Transverse colon (tissue), 4 donors: ENCODE results near the gene PHF20. TPM values are rescaled to one million over a fixed set of nuclear protein-coding genes. Genes with fewer than 3 reads are reported as not detected.

Source experiments
- DNase-seq: peaks from one replicate; pipeline ENCODE4 v3.0.0-alpha.2; 2019
- H3K27ac ChIP-seq, 4 donors: fragments of 200-600 bp; sonication (generic); 2 replicates each; pipeline ENCODE4 v1.5.1; 2016 to 2018; ENCODE audit warnings: inconsistent platforms in 4 of 4
- H3K27me3 ChIP-seq: fragments of 200-600 bp; sonication (generic); 2 replicates; pipeline ENCODE4 v1.5.1; 2017; ENCODE audit warnings: inconsistent platforms
- H3K36me3 ChIP-seq, 4 donors: fragments of 200-600 bp; sonication (generic); 2 replicates each; pipeline ENCODE4 v1.5.1; 2017 to 2019; ENCODE audit warnings: inconsistent platforms in 4 of 4
- H3K4me1 ChIP-seq, 4 donors: fragments of 200-600 bp; sonication (generic); 2 replicates each; pipeline ENCODE4 v1.5.1; 2017 to 2020; ENCODE audit warnings: inconsistent platforms in 4 of 4
- H3K4me3 ChIP-seq, 4 donors: fragments of 200-600 bp; sonication (generic); 1 replicate in 1 of 4; 2 replicates in 3 of 4; pipeline versions ENCODE4 v1.5.1 to v1.6.1; 2017 to 2019; ENCODE audit warnings: inconsistent platforms in 4 of 4
- H3K9me3 ChIP-seq, 2 donors: fragments of 200-600 bp; sonication (generic); 2 replicates each; pipeline ENCODE4 v1.5.1; 2017 to 2019; ENCODE audit warnings: inconsistent platforms in 2 of 2
- EP300 ChIP-seq: sonication (generic); formaldehyde crosslinking; IDR thresholded peaks from one replicate; pipeline ENCODE4 v1.6.1; 2017; ENCODE audit warnings: antibody characterized with exemption, low read depth
- POLR2A ChIP-seq: fragments of 450-650 bp; IDR thresholded peaks from one replicate; pipeline ENCODE4 v1.6.1; 2016; ENCODE audit warnings: antibody characterized with exemption, mild to moderate bottlenecking, moderate library complexity
- POLR2AphosphoS5 ChIP-seq, 3 donors: sonication (generic); formaldehyde crosslinking; IDR thresholded peaks; one replicate each; pipeline ENCODE4 v1.6.1; 2016; ENCODE audit warnings: antibody characterized with exemption in 3 of 3
- WGBS, 2 donors: methylation state at CpG; one replicate each; pipeline ENCODE4 v1.1.5; 2018; ENCODE audit warnings: low coverage in 1 of 2; 5-methylcytosine and 5-hydroxymethylcytosine counted together
- in situ Hi-C, 4 donors: fragments of 200-750 bp; cut with MboI; loops; one replicate each; pipeline versions ENCODE4 v1.15.0 to v1.15.1; 2017; ENCODE audit warnings: low sequenced_read_pairs in 3 of 4, low pct_ligation_motif_present in 1 of 4, low pct_unique_long_range_greater_than_20kb in 1 of 4
- intact Hi-C: fragments of 100-400 bp; cut with DNase I; formaldehyde crosslinking; loops from one replicate; pipeline ENCODE4 v1.15.1; 2023; ENCODE audit warnings: low total_unique reads
- total RNA-seq, 4 donors: library from RNA; depleted of rRNA; stranded (reverse); fragments of >200 nt; gene quantifications; one replicate each; pipeline ENCODE4 v1.1.0, GENCODE V29; 2016
- TF ChIP-seq, protein P1 (sequence below), 5 experiments: fragments of 200-600 bp in 3 of 5; fragments of 450-650 bp in 2 of 5; sonication (generic) in 3 of 5; IDR thresholded peaks; 1 replicate in 2 of 5; 2 replicates in 3 of 5; pipeline ENCODE4 v1.5.1; 2016 to 2017; ENCODE audit warnings: antibody characterized with exemption in 5 of 5, inconsistent platforms in 3 of 5, mild to moderate bottlenecking in 2 of 5, moderate library complexity in 1 of 5

The PHF20 gene
- total RNA-seq, 4 donors from 2014 or later, result 20.6 to 88.6 (median 43.1) TPM

GRCh38 chr20:35738410-35739179 lies 33.2 kb upstream of the PHF20 start:
- H3K4me3 ChIP-seq, result peak overlapping the region in 1 of 4 donors; percentile 81

GRCh38 chr20:35739294-35740163 lies 32.3 kb upstream of the PHF20 start:
- intact Hi-C loops, result loop anchor here (10.0 kb wide), 1 partner anchor 135 kb away; no protein-coding TSS in a partner anchor
- peaks cover 26 to 68% (median 53%) of the 10 kb centered on the region in 4 donors for H3K4me1 ChIP-seq
- peaks cover 0 to 57% (median 24%) of the 10 kb centered on the region in 4 donors for H3K36me3 ChIP-seq
- H3K27ac ChIP-seq, result peak overlapping the region; percentile 98 to 100 (median 99)
- TF ChIP-seq, protein P1, sequence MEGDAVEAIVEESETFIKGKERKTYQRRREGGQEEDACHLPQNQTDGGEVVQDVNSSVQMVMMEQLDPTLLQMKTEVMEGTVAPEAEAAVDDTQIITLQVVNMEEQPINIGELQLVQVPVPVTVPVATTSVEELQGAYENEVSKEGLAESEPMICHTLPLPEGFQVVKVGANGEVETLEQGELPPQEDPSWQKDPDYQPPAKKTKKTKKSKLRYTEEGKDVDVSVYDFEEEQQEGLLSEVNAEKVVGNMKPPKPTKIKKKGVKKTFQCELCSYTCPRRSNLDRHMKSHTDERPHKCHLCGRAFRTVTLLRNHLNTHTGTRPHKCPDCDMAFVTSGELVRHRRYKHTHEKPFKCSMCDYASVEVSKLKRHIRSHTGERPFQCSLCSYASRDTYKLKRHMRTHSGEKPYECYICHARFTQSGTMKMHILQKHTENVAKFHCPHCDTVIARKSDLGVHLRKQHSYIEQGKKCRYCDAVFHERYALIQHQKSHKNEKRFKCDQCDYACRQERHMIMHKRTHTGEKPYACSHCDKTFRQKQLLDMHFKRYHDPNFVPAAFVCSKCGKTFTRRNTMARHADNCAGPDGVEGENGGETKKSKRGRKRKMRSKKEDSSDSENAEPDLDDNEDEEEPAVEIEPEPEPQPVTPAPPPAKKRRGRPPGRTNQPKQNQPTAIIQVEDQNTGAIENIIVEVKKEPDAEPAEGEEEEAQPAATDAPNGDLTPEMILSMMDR (IDR thresholded peaks at IDR 0.05), result peak in 4 of 5 experiments; percentile 12 to 32 (median 18)
- TF ChIP-seq POLR2A (no peak), POLR2AphosphoS5 (IDR thresholded peaks at IDR 0.05) (no peak), EP300 (no peak)
- no peaks in the 10 kb centered on the region for H3K9me3 ChIP-seq
- no peak for DNase-seq
- peak overlapping the region in 3 of 4 donors; percentile 80 to 97 (median 81) for H3K4me3 ChIP-seq
- WGBS, 2 donors, result 54 to 62% methylated on average over 7 of the region's 7 CpGs
- in situ Hi-C loops, result no loop called here
- no peaks in the 10 kb centered on the region for H3K27me3 ChIP-seq

More at GRCh38 chr20:35738410-35739179, 33.2 kb upstream of the PHF20 start:
- Histone ChIP-seq H3K27ac (peak overlapping the region in 2 of 4 donors; percentile 20 to 99), H3K9me3 (no peaks in the 10 kb centered on the region), H3K4me1 (peaks cover 26 to 74% (median 60%) of the 10 kb centered on the region in 4 donors), H3K36me3 (peaks cover 0 to 66% (median 31%) of the 10 kb centered on the region in 4 donors), H3K27me3 (no peaks in the 10 kb centered on the region)
- in situ Hi-C loops (no loop called here), intact Hi-C loops (no loop called here)
- no peak for TF ChIP-seq POLR2AphosphoS5 (IDR thresholded peaks at IDR 0.05)
- WGBS, 2 donors, result 53 to 65% methylated on average over 4 of the region's 4 CpGs
- no peak for DNase-seq

- no peaks in the 10 kb centered on the region for H3K27me3 ChIP-seq
- H3K9me3 ChIP-seq, result no peaks in the 10 kb centered on the region
- peaks cover 13 to 42% (median 29%) of the 10 kb centered on the region in 4 donors for H3K4me1 ChIP-seq
- intact Hi-C loops, result loop anchor here (10.0 kb wide), 1 partner anchor 133 kb away; no protein-coding TSS in a partner anchor
- peaks cover 0 to 31% (median 15%) of the 10 kb centered on the region in 4 donors for H3K36me3 ChIP-seq
- H3K4me3 ChIP-seq, result peak within 1 kb of the TSS; percentile 80 to 97 (median 83)
- in situ Hi-C loops, result no loop called here
- DNase-seq, result peak; percentile 100
- WGBS, 2 donors, result 0% methylated on average over 4 to 65 of the region's 66 CpGs
- TF ChIP-seq POLR2A (peak; percentile 98), POLR2AphosphoS5 (IDR thresholded peaks at IDR 0.05) (peak; percentile 98 to 99 (median 98)), EP300 (peak; percentile 30)
- TF ChIP-seq, protein P1 (IDR thresholded peaks at IDR 0.05), result peak; percentile 29 to 55 (median 43)
- H3K27ac ChIP-seq, result peak within 1 kb of the TSS; percentile 98 to 100 (median 99)
Measured at GRCh38 chr20:35741892-35742740, 29.7 kb upstream of the PHF20 start, which contains the start of gene RBM39. Gene RBM39 (minus strand): TSS chr20:35742260. CDS start chr20:35740874, 1,386 bp downstream.
